ENCODE data around the gene PPCDC. TPM values are rescaled to one million over a fixed set of nuclear protein-coding genes. Genes with fewer than 3 reads are reported as not detected.

PPCDC gene
- 10 to 100 TPM; 15.4 to 17.9 (median 17.8) TPM for total RNA-seq

GRCh38 chr15:75023181-75023871 is at the start of gene PPCDC:
Gene PPCDC (plus strand): TSS chr15:75023590. CDS start chr15:75028319, 4,729 bp downstream.
- peak; percentile 100 for ATAC-seq
- H3K4me3 Mint-ChIP-seq: peak within 1 kb of the TSS; percentile 95
- peaks cover 14% of the 10 kb centered on the region for H3K4me1 Mint-ChIP-seq (ENCODE audit: low read depth)
- peak; percentile 90 for DNase-seq
- peaks cover 1% of the 10 kb centered on the region for H3K36me3 Mint-ChIP-seq (ENCODE audit: insufficient read depth)
- H3K9me3 Mint-ChIP-seq: no peaks in the 10 kb centered on the region
- no peaks in the 10 kb centered on the region for H3K27me3 Mint-ChIP-seq (ENCODE audit: low read depth)

- peaks cover 17% of the 10 kb centered on the region for H3K27me3 Mint-ChIP-seq (ENCODE audit: low read depth)
- peaks cover 5% of the 10 kb centered on the region for H3K4me1 Mint-ChIP-seq (ENCODE audit: low read depth)
- ATAC-seq (no peak), DNase-seq (no peak)
- H3K4me3 Mint-ChIP-seq: no peak overlapping the region
- H3K36me3 Mint-ChIP-seq (ENCODE audit: insufficient read depth): no peaks in the 10 kb centered on the region
- H3K9me3 Mint-ChIP-seq: no peaks in the 10 kb centered on the region
Observed at GRCh38 chr15:74976159-74976558, 47.2 kb upstream of the PPCDC start.

- no peak for DNase-seq
- Mint-ChIP-seq H3K4me3 (no peak overlapping the region), H3K4me1 (ENCODE audit: low read depth) (peaks cover 5% of the 10 kb centered on the region)
Observed at GRCh38 chr15:74977599-74977998, 45.8 kb upstream of the PPCDC start.

GRCh38 chr15:74978077-74978476 is 45.3 kb upstream of the PPCDC start:
- Mint-ChIP-seq H3K4me3 (no peak overlapping the region), H3K4me1 (ENCODE audit: low read depth) (peaks cover 5% of the 10 kb centered on the region), H3K27me3 (ENCODE audit: low read depth) (peaks cover 12% of the 10 kb centered on the region), H3K36me3 (ENCODE audit: insufficient read depth) (no peaks in the 10 kb centered on the region), H3K9me3 (no peaks in the 10 kb centered on the region)
- DNase-seq (no peak), ATAC-seq (no peak)

More at GRCh38 chr15:74977599-74977998, 45.8 kb upstream of the PPCDC start:
- peak; percentile 77 to 91 for ATAC-seq
- H3K36me3 Mint-ChIP-seq (ENCODE audit: insufficient read depth): no peaks in the 10 kb centered on the region
- peaks cover 17% of the 10 kb centered on the region for H3K27me3 Mint-ChIP-seq (ENCODE audit: low read depth)
- no peaks in the 10 kb centered on the region for H3K9me3 Mint-ChIP-seq

- H3K36me3 Mint-ChIP-seq (ENCODE audit: insufficient read depth): no peaks in the 10 kb centered on the region
- peaks cover 6% of the 10 kb centered on the region for H3K4me1 Mint-ChIP-seq (ENCODE audit: low read depth)
- H3K27me3 Mint-ChIP-seq (ENCODE audit: low read depth): peaks cover 11% of the 10 kb centered on the region
- no peaks in the 10 kb centered on the region for H3K9me3 Mint-ChIP-seq
- no peak overlapping the region for H3K4me3 Mint-ChIP-seq
- DNase-seq (peak; percentile 28), ATAC-seq (peak; percentile 79 to 82)
Observed at GRCh38 chr15:74978503-74978902, 44.9 kb upstream of the PPCDC start.

- H3K27me3 Mint-ChIP-seq (ENCODE audit: low read depth): peaks cover 15% of the 10 kb centered on the region
- no peaks in the 10 kb centered on the region for H3K9me3 Mint-ChIP-seq
- H3K4me1 Mint-ChIP-seq (ENCODE audit: low read depth): peaks cover 13% of the 10 kb centered on the region
- no peak for DNase-seq
- no peak for ATAC-seq
- H3K36me3 Mint-ChIP-seq (ENCODE audit: insufficient read depth): no peaks in the 10 kb centered on the region
- no peak overlapping the region for H3K4me3 Mint-ChIP-seq
Observed at GRCh38 chr15:74982183-74982582, 41.2 kb upstream of the PPCDC start.

GRCh38 chr15:74983725-74984231 is 39.6 kb upstream of the PPCDC start:
- H3K9me3 Mint-ChIP-seq: no peaks in the 10 kb centered on the region
- H3K36me3 Mint-ChIP-seq (ENCODE audit: insufficient read depth): no peaks in the 10 kb centered on the region
- peaks cover 15% of the 10 kb centered on the region for H3K27me3 Mint-ChIP-seq (ENCODE audit: low read depth)
- peaks cover 7% of the 10 kb centered on the region for H3K4me1 Mint-ChIP-seq (ENCODE audit: low read depth)
- peak; percentile 98 for ATAC-seq
- H3K4me3 Mint-ChIP-seq: no peak overlapping the region
- DNase-seq: no peak

- H3K9me3 Mint-ChIP-seq: no peaks in the 10 kb centered on the region
- H3K36me3 Mint-ChIP-seq (ENCODE audit: insufficient read depth): no peaks in the 10 kb centered on the region
- ATAC-seq (peak in 1 of 2 donors; percentile 13), DNase-seq (no peak)
- H3K4me3 Mint-ChIP-seq: no peak overlapping the region
- peaks cover 11% of the 10 kb centered on the region for H3K27me3 Mint-ChIP-seq (ENCODE audit: low read depth)
- peaks cover 7% of the 10 kb centered on the region for H3K4me1 Mint-ChIP-seq (ENCODE audit: low read depth)
Observed at GRCh38 chr15:74988007-74988800, 35.2 kb upstream of the PPCDC start.

GRCh38 chr15:74989527-74989926 is 33.9 kb upstream of the PPCDC start:
- H3K4me3 Mint-ChIP-seq: no peak overlapping the region
- no peak for DNase-seq
- no peaks in the 10 kb centered on the region for H3K4me1 Mint-ChIP-seq (ENCODE audit: low read depth)
- ATAC-seq: no peak
- H3K36me3 Mint-ChIP-seq (ENCODE audit: insufficient read depth): no peaks in the 10 kb centered on the region
- H3K9me3 Mint-ChIP-seq: no peaks in the 10 kb centered on the region
- peaks cover 10% of the 10 kb centered on the region for H3K27me3 Mint-ChIP-seq (ENCODE audit: low read depth)

- Mint-ChIP-seq H3K27me3 (ENCODE audit: low read depth) (peaks cover 16% of the 10 kb centered on the region), H3K36me3 (ENCODE audit: insufficient read depth) (no peaks in the 10 kb centered on the region), H3K4me3 (no peak overlapping the region), H3K9me3 (no peaks in the 10 kb centered on the region), H3K4me1 (ENCODE audit: low read depth) (peaks cover 16% of the 10 kb centered on the region)
- ATAC-seq: no peak
- DNase-seq: no peak
Observed at GRCh38 chr15:74992619-74993018, 30.8 kb upstream of the PPCDC start.

- Mint-ChIP-seq H3K9me3 (no peaks in the 10 kb centered on the region), H3K36me3 (ENCODE audit: insufficient read depth) (no peaks in the 10 kb centered on the region), H3K4me1 (ENCODE audit: low read depth) (peaks cover 16% of the 10 kb centered on the region), H3K4me3 (peak overlapping the region; percentile 91), H3K27me3 (ENCODE audit: low read depth) (peaks cover 27% of the 10 kb centered on the region)
- no peak for ATAC-seq
- DNase-seq: no peak
Observed at GRCh38 chr15:74994236-74994635, 29.2 kb upstream of the PPCDC start.

- Mint-ChIP-seq H3K4me3 (peak overlapping the region; percentile 91), H3K36me3 (ENCODE audit: insufficient read depth) (no peaks in the 10 kb centered on the region), H3K9me3 (no peaks in the 10 kb centered on the region), H3K4me1 (ENCODE audit: low read depth) (peaks cover 16% of the 10 kb centered on the region), H3K27me3 (ENCODE audit: low read depth) (peaks cover 29% of the 10 kb centered on the region)
- ATAC-seq (no peak), DNase-seq (no peak)
Observed at GRCh38 chr15:74994685-74995084, 28.7 kb upstream of the PPCDC start.

- Mint-ChIP-seq H3K9me3 (no peaks in the 10 kb centered on the region), H3K4me1 (ENCODE audit: low read depth) (peaks cover 16% of the 10 kb centered on the region), H3K4me3 (peak within 1 kb of the TSS; percentile 91), H3K27me3 (ENCODE audit: low read depth) (peaks cover 29% of the 10 kb centered on the region), H3K36me3 (ENCODE audit: insufficient read depth) (no peaks in the 10 kb centered on the region)
- DNase-seq (peak; percentile 86), ATAC-seq (peak; percentile 98)
Observed at GRCh38 chr15:74995182-74995778, 28.1 kb upstream of the PPCDC start, which contains the start of gene SCAMP5. Gene SCAMP5 (plus strand): TSS chr15:74995563. CDS start chr15:75011840, 16,277 bp downstream.
